ENCODE data around the gene FXYD7.
"Not testable (repeated sequence)": the region's sequence is repeated elsewhere in the genome, so short reads cannot be mapped to it uniquely, and the experiment has no call there.

FXYD7 gene

GRCh38 chr19:35146746-35147459 lies 3.8 kb downstream of the FXYD7 start:
- no peak for DNase-seq

- no peak for DNase-seq
Observed at GRCh38 chr19:35149463-35149862, 6.4 kb downstream of the FXYD7 start.

GRCh38 chr19:35150445-35150844 lies 7.4 kb downstream of the FXYD7 start:
- no peak for DNase-seq

- no peak for DNase-seq
Observed at GRCh38 chr19:35151273-35152065, 8.4 kb downstream of the FXYD7 start.

- DNase-seq = not testable (repeated sequence)
Observed at GRCh38 chr19:35153129-35153522, 10.1 kb downstream of the FXYD7 start.

GRCh38 chr19:35153701-35154524 lies 10.9 kb downstream of the FXYD7 start:
- no peak for DNase-seq

- no peak for DNase-seq
Observed at GRCh38 chr19:35154525-35155406, 11.7 kb downstream of the FXYD7 start, which contains the start of gene FXYD5. TSS of gene FXYD5 (plus strand) at chr19:35154735. CDS start at chr19:35155551, 816 bp downstream.

- DNase-seq = no peak
Observed at GRCh38 chr19:35155441-35155840, 12.4 kb downstream of the FXYD7 start.

GRCh38 chr19:35155981-35156672 lies 13.1 kb downstream of the FXYD7 start:
- DNase-seq = no peak

GRCh38 chr19:35156673-35157014 lies 13.6 kb downstream of the FXYD7 start:
- no peak for DNase-seq

- DNase-seq = no peak
Observed at GRCh38 chr19:35157431-35157830, 14.4 kb downstream of the FXYD7 start.

GRCh38 chr19:35159606-35160005 lies 16.6 kb downstream of the FXYD7 start:
- DNase-seq = no peak

GRCh38 chr19:35160629-35161433 lies 17.8 kb downstream of the FXYD7 start:
- DNase-seq = no peak

- DNase-seq = no peak
Observed at GRCh38 chr19:35161434-35161743, 18.3 kb downstream of the FXYD7 start.

GRCh38 chr19:35162471-35163326 lies 19.6 kb downstream of the FXYD7 start:
- no peak for DNase-seq

GRCh38 chr19:35164418-35164817 lies 21.4 kb downstream of the FXYD7 start:
- no peak for DNase-seq

GRCh38 chr19:35165200-35166058 lies 22.4 kb downstream of the FXYD7 start:
- no peak for DNase-seq

GRCh38 chr19:35166100-35167063 lies 23.3 kb downstream of the FXYD7 start:
- DNase-seq = no peak
